CD4-positive, alpha-beta T cell treated with Interferon gamma for 1 hour (primary cell): ENCODE data around the gene F2RL3.

Experiments
- DNase-seq: peaks from one replicate; pipeline ENCODE4 v3.0.0-alpha.2; 2020

F2RL3 gene

DNA sequence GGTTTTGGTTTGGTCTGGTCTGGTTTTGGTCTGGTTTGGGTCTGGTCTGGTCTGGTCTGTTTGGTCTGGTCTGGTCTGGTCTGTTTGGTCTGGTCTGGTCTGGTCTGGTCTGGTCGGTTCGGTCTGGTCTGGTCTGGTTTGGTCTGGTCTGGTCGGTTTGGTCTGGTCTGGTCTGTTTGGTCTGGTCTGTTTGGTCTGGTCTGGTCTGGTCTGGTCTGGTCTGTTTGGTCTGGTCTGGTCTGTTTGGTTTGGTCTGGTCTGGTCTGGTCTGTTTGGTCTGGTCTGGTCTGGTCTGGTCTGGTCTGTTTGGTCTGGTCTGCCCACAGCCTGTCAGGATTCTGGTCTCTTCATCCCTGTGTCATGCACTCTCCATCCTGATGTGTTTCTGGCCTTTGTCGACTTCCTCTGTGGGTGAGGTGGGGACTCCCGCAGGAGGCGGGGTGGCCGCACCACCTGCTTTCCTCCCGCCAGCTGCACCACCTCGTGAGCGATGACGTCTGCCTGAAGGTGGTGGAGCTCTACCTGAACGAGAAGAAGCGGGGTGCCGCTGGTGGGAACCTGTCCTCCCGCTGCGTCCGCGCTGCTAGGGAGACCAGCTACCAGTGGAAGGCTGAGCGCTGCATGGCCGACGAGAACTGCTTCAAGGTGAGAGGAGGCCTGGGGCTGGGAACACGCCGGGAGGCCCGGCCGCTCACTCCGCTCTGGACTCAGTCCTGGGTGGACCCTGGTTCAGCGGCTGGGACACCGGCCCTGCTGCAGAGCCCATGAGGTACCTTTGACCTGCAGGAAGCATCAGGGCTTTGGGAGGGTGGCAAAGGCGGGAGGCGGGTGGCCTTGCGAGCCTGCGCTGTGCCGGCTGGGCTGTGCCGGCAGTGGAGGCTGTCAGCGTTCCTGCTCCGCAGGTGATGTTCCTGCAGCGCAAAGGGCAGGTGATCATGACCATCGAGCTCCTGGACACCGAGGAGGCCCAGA, 12.9 kb upstream of the F2RL3 start:
- peak; percentile 29 for DNase-seq

DNA sequence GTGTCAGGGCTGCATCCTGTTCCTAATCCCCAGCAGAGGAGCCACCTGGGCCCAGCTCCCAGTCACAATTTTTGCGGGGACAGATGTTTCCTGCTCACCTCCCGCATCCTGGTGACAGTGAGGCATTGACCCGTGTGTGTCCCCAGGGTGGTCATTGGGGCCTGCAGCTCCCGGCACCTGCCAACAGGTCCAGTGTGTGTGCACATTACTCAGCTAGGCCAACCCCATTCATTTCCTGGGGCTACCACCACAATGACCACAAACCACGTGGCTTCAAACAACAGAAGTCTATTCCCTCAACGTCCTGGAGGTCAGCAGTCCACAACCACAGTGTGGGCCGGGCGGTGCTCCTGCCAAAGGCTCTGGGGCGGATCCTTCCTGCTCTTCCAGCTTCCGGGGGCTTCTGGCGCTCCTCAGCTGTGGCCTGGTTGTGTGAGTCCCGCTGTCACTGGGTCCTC, 11.9 kb upstream of the F2RL3 start:
- no peak for DNase-seq

DNA sequence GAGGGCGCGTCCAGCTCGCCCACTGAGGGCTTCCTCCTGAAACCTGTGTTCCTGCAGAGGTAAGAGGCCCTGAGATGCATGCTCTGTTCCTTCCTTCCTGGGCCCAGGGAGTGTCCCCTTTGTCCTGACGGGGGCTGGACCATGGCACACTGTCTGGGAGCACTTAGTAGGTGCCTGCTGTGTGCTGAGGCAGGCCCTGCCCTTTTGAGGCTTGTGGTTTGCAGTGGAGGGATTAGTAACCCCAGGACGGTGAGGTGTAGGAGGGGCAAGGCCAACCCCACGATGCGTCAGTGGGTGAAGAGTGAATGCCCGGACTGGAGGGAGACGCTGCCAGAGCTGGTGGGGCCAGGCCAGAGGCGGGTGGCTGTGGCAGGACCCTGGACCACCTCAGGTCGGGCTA, 11.2 kb upstream of the F2RL3 start:
- no peak for DNase-seq

DNA sequence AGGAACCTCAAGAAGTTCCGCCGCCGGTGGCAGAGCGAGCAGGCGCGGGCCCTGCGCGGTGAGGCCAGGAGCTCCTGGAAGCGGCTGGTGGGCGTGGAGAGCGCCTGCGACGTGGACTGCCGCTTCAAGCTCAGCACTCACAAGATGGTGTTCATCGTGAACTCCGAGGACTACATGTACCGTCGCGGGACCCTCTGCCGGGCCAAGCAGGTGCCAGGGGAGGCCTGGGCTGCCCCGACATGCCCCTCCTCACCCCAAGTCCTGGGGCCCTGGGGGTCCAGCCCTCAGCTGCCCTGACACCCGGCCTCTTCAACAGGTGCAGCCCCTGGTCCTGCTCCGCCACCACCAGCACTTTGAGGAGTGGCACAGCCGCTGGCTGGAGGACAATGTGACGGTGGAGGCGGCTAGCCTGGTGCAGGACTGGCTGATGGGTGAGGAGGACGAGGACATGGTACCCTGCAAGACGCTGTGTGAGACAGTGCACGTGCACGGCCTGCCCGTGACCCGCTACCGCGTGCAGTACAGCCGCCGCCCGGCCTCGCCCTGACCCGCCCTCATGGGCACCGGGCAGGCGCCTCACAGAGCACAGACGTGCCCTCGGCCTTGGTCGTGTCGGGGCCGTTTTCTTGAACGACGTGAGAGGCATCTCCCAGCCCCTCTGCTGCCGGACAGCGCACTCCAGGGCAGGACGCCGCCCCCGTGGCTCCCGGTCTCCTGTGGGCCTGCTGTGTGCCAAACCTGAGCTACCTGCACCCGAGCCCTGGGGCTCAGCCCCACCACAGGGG, 10.4 kb upstream of the F2RL3 start:
- no peak for DNase-seq

DNA sequence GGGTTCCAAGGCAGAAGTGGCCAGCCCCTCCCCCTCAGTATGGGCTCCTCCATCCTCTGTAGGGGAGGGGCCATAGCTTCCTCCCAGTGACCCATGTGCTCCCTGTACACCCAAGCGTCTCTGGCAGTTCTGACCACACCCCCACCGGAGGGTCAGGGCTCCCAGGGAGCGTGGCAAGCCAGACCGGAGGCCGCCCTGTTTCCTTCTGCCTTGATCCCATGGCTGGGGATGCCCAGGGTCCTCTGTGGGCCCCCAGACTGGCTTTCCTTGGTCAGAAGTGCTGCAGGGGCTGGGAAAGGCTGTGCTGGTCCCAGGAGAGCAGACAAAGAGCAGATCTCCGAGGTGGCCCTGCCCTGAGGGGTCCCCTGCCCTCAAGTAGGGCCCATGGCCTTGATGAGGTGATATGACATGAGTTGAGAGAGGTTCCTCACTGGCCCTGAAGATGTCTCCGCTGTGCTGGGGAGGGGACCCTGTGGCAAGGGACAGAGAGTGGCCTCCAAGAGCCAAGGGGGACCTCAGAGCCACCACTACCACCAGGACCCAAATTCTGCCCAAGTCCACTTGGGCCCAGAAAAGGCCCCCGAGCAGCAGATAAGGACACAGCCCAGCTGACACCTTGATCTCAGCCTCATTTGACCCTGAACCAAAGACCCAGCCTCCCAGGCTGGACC, 7.8 kb upstream of the F2RL3 start:
- no peak for DNase-seq

DNA sequence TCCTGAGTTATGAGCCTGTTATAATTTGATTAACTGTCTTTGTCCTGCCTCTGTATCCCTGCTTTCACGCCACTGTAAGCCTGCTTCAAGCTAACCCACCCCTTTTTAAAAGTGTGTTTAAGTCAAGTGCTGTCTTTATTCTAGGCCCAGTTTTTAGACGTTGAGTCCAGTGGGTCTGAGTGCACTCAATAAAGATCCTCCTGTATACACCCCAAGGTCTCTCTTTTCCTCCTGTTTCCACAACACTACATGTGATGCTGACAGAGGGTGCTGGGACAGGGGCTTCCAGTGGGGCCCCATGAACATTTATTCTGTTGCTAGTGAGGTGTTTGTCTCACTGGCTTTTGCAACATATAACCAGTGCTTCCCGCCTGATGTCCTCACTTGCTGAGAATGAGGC, 6.7 kb upstream of the F2RL3 start:
- no peak for DNase-seq

DNA sequence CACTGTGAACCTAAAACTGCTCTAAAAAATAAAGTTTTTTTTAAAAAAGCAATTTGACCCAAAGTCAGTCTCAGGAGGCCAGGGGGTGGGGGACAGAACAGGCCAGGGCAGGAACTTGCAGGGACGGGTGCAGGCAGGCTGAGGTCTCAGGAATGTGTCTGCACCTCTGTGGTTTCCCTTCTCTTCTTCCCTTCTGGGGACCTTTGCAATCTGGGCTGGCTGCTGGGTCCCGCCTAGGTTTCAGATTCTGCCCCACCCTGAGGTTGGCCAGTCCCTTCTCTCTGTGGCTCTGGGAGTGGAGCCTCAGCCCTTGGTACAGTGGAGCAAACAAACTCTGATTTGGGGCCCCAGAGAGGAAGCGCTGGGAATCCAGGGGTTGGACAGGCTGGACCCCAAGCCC, 5.3 kb upstream of the F2RL3 start:
- DNase-seq, result no peak

DNA sequence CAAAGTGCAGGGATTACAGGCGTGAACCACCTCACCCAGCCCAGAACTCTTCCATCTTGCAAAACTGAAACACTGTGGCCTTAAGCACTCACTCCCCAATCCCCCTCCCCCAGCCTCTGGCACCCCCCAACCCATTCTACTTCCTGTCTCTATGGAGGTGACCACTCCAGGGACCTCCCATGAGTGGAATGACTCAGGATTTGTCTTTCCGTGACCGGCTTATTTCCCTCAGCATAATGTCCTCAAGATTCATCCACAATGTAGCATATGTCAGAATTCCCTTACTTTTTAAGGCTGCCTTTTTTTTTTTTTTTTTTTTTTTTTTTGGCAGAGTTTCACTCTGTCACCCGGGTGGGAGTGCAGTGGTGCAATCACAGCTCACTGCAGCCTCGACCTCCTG, 3.6 kb upstream of the F2RL3 start:
- no peak for DNase-seq

DNA sequence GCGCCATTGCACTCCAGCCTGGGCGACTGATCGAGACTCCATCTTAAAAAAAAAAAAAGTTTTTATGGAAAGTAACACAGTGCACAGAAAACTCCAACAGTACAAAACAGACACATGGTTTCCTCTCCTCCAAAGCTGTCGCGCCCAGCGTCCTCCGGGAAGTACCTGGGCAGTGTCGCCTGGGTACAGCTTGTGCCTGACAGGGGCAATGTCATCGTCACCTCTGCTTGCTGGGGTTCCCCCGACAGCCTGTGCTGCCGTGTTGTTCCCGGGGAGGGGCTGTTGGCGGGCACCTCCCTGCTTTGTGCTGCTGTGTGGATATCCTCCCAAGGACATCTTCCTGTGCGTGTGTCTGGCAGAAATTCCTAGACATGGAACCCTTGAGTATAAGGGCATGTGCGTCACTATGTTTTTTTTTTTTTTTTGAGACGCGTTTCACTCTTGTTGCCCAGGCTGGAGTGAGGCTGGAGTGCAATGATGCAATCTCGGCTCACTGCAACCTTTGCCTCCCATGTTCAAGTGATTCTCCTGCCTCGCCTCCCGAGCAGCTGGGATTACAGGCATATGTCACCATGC, 2.4 kb upstream of the F2RL3 start:
- no peak for DNase-seq

DNA sequence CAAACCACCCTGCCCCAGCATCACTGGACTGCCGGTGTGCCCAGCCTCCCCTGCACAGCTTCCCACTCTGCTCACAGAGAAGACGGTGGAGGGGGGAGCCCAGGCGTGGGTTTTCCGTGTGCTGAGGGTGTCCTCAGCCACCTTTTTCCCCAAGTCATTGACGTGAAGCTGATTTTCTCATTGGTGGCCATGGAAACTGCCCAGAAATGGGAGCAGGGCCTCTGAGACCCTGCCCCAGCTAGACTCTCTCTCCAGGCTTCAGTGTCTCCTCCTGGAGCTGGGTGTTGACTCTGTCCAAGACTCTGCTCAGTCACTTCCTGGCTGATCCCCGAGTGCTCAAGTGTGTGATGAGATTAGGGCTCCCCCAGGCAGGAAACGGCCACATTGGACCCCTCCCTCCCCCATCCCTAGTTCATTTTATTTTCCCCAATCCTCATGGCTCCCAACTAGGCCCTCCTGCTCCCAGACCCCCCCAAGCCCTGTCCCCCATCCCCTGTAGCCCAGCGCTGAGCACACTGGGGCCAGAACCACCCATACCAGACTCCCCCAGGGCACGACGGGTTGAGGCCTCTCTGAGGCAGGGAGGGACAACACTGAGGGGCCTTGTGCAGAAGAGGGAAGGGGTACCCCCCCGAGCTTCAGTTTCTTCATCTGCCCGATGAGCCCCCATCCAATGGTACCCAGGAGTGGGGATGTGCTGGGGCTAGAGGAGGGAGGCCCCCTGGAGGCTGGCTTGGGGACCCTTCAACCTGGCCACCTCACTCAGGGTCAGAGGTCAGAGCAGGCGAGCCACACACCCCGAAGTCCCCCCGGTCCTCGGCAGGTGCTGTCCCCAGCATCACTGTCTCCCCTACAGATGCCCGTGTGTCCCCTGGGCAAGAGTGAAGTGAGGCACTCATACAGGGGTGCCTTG, 1.2 kb upstream of the F2RL3 start:
- DNase-seq, result no peak

DNA sequence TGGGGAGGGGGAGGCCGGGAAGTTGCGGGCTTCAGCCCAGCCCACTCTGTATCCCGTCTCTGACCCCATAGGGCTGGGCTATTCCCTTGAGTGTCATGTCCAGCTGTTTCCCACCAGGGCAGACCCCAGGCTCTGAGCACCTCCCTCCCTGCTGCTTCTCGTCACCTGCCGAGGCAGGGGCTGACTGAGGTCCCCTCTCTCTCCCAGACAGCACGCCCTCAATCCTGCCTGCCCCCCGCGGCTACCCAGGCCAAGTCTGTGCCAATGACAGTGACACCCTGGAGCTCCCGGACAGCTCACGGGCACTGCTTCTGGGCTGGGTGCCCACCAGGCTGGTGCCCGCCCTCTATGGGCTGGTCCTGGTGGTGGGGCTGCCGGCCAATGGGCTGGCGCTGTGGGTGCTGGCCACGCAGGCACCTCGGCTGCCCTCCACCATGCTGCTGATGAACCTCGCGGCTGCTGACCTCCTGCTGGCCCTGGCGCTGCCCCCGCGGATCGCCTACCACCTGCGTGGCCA, 625 bp downstream of the F2RL3 start:
- DNase-seq, result no peak

DNA sequence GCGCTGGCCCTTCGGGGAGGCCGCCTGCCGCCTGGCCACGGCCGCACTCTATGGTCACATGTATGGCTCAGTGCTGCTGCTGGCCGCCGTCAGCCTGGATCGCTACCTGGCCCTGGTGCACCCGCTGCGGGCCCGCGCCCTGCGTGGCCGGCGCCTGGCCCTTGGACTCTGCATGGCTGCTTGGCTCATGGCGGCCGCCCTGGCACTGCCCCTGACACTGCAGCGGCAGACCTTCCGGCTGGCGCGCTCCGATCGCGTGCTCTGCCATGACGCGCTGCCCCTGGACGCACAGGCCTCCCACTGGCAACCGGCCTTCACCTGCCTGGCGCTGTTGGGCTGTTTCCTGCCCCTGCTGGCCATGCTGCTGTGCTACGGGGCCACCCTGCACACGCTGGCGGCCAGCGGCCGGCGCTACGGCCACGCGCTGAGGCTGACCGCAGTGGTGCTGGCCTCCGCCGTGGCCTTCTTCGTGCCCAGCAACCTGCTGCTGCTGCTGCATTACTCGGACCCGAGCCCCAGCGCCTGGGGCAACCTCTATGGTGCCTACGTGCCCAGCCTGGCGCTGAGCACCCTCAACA, 1.2 kb downstream of the F2RL3 start:
- no peak for DNase-seq

DNA sequence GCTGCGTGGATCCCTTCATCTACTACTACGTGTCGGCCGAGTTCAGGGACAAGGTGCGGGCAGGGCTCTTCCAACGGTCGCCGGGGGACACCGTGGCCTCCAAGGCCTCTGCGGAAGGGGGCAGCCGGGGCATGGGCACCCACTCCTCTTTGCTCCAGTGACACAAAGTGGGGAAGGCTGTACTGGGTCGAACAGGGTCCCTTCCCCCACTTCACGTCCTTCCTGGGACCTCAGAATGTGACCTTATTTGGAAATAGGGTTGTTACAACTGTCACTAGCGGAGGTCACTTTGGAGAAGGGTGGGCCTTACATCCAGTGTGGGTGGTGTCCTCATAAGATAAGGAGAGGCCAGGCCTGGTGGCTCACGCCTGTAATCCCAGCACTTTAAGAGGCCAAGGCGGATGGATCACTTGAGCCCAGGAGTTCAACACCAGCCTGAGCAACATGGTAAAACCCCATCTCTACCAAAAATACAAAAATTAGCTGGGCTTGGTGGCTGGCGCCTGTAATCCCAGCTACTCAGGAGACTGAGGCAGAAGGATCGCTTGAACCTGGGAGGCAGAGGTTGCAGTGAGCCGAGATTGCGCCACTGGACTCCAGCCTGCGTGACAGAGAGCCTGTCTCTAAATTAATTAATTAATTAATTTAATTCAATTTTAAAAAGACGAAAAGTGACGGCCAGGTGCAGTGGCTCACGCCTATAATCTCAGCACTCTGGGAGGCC, 1.8 kb downstream of the F2RL3 start:
- no peak for DNase-seq

DNA sequence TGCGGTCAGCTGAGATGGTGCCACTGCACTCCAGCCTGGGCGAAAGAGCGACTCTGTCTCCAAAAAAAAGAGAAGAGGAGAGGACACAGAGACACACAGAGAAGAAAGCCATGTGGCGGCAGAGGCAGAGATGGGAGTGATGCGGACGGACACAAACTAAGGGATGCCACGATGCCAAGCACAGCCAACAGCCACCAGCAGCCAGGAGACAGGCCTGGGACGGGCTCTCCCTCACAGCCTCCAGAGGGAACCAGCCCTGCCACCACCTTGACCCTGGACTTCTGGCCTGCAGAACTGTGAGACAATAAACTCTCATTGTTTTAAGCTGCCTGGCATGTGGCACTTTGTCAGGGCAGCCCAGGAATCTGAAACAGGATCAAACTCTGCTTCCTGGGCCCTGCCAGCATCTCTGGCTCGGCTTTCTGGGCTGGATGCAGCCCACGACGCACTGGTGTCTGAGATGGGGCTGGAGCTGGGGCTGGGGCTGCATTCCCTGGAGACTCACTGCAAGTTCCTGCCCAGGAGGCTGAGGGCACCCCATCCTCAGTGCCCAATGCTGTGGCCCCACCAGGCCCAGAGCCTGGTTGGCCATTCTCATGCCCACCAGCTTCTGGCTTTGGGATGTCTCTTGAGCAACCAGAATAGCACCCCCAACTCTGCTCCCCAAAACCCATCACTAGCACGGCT, 3.0 kb downstream of the F2RL3 start:
- no peak for DNase-seq

DNA sequence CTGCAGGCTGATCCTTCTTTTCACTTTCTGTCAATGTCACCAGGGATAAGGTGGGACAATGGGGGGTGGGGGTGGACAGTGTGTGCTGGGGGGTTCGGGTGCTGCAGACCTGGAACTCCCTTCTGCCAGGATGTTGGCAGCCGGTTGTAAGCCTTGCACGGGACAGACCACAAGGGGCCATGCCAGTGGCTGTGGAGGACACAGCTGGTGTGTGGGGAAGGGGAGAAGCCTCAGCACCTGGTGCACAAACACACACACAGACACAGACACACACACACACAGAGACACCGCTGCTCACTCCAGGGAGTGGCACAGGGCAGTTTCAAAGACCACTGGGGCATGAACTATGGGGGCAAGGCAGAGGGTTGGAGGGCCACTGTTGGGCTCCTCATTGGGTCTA, 3.6 kb downstream of the F2RL3 start:
- DNase-seq, result no peak

DNA sequence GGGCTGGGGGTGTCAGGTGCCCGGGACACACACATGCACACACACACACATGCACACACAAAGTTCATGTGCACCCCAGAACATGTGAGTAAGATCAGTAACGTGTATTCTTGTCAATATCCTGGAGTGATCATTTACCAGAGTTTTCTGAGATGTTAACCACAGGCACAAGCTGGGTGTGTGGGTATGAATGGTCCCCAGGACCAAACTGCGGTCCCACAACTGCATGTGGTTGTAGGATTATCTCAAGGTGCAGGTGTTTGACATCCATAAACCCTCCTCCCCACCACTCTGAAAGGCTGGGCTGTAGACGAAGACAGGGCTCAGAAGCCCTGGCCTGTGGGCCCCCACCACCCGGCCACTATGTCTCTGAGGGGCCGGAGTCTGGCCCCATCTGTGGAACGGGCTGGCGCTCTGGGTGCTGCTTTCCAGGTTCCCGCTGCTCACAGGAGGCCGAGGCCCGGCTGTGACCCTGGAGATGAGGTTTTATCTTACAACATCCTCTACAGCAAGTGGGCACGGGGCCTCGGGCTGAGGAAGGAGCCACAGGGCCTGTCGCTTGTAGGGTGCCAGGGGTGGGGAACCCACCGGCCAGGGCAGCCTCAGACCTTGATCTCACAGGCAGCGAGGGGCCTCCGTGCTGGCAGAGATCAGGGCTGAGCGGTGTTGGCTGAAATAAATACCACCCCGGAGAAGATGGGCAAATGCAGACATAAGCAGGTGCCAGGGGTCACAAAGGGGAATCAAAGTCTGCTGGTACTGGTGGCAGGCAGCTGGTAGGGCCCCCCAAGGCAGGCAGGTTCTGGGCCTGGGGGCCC, 4.3 kb downstream of the F2RL3 start:
- no peak for DNase-seq

DNA sequence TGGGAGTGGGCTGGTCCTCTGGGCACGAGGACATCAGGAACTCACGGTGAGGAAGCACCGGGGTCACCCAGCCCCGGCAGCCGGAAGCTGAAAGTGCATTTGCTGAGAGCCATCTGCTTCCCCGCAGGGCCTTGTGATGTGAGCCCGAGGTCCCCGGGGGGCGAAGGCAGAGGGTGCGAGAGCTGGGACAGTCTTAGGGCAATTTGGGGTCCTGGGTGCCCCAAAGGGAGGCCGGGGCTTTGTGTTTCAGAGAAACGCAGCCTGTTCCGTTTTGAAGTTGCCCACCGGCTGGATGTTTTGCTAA, 4.8 kb downstream of the F2RL3 start:
- DNase-seq, result peak; percentile 46

DNA sequence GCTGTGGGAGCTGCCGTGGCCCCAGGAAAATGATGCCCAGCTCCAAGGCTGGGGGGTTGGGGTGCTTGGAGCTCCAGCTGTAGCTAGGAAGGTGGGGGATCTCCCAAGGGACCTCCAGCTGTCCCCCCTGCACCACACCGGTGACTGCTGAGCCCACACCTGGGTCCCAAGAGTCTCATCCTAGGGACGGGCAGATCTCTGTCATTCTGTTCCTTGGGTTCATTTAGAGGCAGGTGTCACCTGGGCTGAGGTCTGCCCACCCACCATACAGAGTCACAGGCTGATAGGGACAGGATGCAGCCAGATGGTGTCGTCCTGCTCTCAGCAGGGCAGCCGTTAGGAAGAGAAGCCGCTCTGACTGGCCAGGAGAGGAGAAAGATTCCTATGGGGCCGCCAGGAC, 5.3 kb downstream of the F2RL3 start:
- no peak for DNase-seq

DNA sequence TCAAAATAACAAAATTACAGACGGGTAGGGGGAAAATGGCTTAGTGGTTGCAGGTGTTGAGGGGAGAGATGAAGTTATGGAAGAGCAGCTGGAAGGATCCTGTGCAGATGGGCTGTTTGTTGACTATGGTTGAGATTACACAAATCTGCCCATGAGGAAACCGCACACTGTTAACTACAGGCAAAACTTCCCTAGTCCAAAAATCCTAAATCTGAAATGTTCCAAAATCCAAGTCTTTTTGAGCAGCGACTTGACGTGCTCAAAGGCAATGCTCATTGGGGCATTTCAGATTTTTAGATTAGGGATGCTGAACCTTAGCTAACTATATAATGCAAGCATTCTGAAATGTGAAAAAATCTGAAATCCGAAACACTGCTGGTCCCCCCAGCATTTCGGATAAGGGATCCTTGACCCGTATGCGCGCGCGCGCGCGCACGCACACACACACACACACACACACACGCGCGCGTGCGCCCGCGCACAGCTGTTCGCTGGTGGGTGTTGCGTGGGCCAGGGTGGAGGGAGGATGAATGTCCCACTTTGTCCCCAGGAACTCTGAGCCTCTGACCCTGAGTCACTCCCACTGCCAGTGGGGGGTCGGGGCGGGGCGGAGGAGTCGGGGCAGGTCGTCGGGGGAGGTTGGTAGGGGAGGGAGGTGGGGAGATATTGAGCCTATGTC, 6.8 kb downstream of the F2RL3 start:
- no peak for DNase-seq
